ENCODE measurements around the gene CRTC1. TPM values are rescaled to one million over a fixed set of nuclear protein-coding genes. Genes with fewer than 3 reads are reported as not detected.

The CRTC1 gene
- total RNA-seq, 4 donors from 2014 or later, result 1.8 to 3.6 (median 2.1) TPM

- Histone ChIP-seq H3K4me1 (peaks cover 0 to 6% (median 0%) of the 10 kb centered on the region in 3 donors), H3K4me3 (no peak overlapping the region), H3K36me3 (peaks cover 0 to 31% (median 0%) of the 10 kb centered on the region in 3 donors), H3K27ac (no peak overlapping the region), H3K9me3 (no peaks in the 10 kb centered on the region), H3K27me3 (peaks cover 0 to 4% (median 0%) of the 10 kb centered on the region in 4 donors)
- TF ChIP-seq CTCF (IDR thresholded peaks at IDR 0.05) (no peak), POLR2A (IDR thresholded peaks at IDR 0.05) (no peak)
- DNase-seq, result no peak
- intact Hi-C loops (cut with DNase I), result no loop called here
- 85 to 87% methylated on average over 4 to 9 of the region's 10 CpGs for WGBS, 2 donors
Observed at GRCh38 chr19:18751571-18751970, 68.1 kb downstream of the CRTC1 start.

- peaks cover 0 to 30% (median 0%) of the 10 kb centered on the region in 3 donors for H3K36me3 ChIP-seq
- intact Hi-C loops (cut with DNase I), result no loop called here
- no peak for DNase-seq
- 78 to 80% methylated on average over 4 of the region's 4 CpGs for WGBS, 2 donors
- TF ChIP-seq POLR2A (IDR thresholded peaks at IDR 0.05) (no peak), CTCF (IDR thresholded peaks at IDR 0.05) (no peak)
- peaks cover 0 to 22% (median 0%) of the 10 kb centered on the region in 4 donors for H3K27me3 ChIP-seq
- H3K4me1 ChIP-seq, result peaks cover 0 to 17% (median 5%) of the 10 kb centered on the region in 3 donors
- no peak overlapping the region for H3K27ac ChIP-seq
- no peak overlapping the region for H3K4me3 ChIP-seq
- no peaks in the 10 kb centered on the region for H3K9me3 ChIP-seq
Observed at GRCh38 chr19:18754501-18754900, 71.0 kb downstream of the CRTC1 start.

GRCh38 chr19:18756896-18757295 is 73.4 kb downstream of the CRTC1 start:
- WGBS, 2 donors, result 48 to 51% methylated on average over 9 to 13 of the region's 16 CpGs
- DNase-seq, result no peak
- intact Hi-C loops (cut with DNase I), result no loop called here
- H3K9me3 ChIP-seq, result no peaks in the 10 kb centered on the region
- peak overlapping the region in 1 of 4 donors; percentile 16 for H3K27ac ChIP-seq
- H3K27me3 ChIP-seq, result peaks cover 0 to 40% (median 0%) of the 10 kb centered on the region in 4 donors
- peaks cover 0 to 17% (median 0%) of the 10 kb centered on the region in 3 donors for H3K36me3 ChIP-seq
- H3K4me1 ChIP-seq, result peaks cover 6 to 41% (median 17%) of the 10 kb centered on the region in 3 donors
- no peak overlapping the region for H3K4me3 ChIP-seq
- TF ChIP-seq POLR2A (IDR thresholded peaks at IDR 0.05), result no peak
- no peak for TF ChIP-seq CTCF (IDR thresholded peaks at IDR 0.05)

GRCh38 chr19:18759304-18759994 is 76.0 kb downstream of the CRTC1 start:
- Histone ChIP-seq H3K36me3 (peaks cover 0 to 4% (median 0%) of the 10 kb centered on the region in 3 donors), H3K4me1 (peaks cover 31 to 66% (median 39%) of the 10 kb centered on the region in 3 donors), H3K4me3 (peak overlapping the region in 1 of 4 donors; percentile 21), H3K9me3 (no peaks in the 10 kb centered on the region), H3K27ac (no peak overlapping the region), H3K27me3 (peaks cover 0 to 40% (median 0%) of the 10 kb centered on the region in 4 donors)
- WGBS, 2 donors, result 56 to 70% methylated on average over 2 to 13 of the region's 19 CpGs
- TF ChIP-seq POLR2A (IDR thresholded peaks at IDR 0.05) (no peak), CTCF (IDR thresholded peaks at IDR 0.05) (no peak)
- intact Hi-C loops (cut with DNase I), result no loop called here
- no peak for DNase-seq

GRCh38 chr19:18759995-18760426 is 76.5 kb downstream of the CRTC1 start:
- Histone ChIP-seq H3K27me3 (peaks cover 0 to 40% (median 0%) of the 10 kb centered on the region in 4 donors), H3K9me3 (no peaks in the 10 kb centered on the region), H3K27ac (no peak overlapping the region), H3K4me1 (peaks cover 36 to 72% (median 44%) of the 10 kb centered on the region in 3 donors), H3K36me3 (no peaks in the 10 kb centered on the region), H3K4me3 (peak overlapping the region in 1 of 4 donors; percentile 21)
- WGBS, 2 donors, result 57% methylated on average over 3 of the region's 22 CpGs; no CpG with 5 or more reads in 1 of the 2 donors
- DNase-seq, result no peak
- TF ChIP-seq POLR2A (IDR thresholded peaks at IDR 0.05), result no peak
- TF ChIP-seq CTCF (IDR thresholded peaks at IDR 0.05), result no peak
- intact Hi-C loops (cut with DNase I), result no loop called here
